ENCODE measurements around the gene DRGX.

The DRGX gene

DNA sequence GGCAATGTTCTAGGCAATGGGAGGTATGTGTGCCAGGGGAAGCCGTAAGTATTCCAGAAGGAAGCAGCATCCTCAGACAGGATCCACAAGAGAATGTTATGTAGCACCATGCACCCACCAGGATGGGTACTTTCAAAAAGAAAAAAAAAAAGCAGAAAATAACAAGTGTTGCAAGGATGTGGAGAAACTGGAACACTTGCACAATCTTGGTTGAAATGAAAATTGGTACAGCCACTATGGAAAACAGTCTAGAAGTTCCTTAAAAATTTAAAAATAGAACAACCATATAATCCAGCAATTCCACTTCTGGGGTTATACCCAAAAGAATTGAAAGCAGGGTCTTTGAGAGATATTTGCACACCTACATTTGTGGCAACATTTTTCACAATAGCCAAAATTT, 76.7 kb downstream of the DRGX start:
- no peak for DNase-seq (ENCODE audit: low read depth, low spot score)
- ChIA-PET POLR2A (no interaction called here), CTCF (no interaction called here)
- no peak overlapping the region for H3K4me3 ChIP-seq (ENCODE audit: low read depth, low read length)
- TF ChIP-seq CTCF (IDR thresholded peaks at IDR 0.05; ENCODE audit: insufficient read depth, low read length, missing control alignments), result no peak

- no peak for TF ChIP-seq CTCF (IDR thresholded peaks at IDR 0.05; ENCODE audit: insufficient read depth, low read length, missing control alignments)
- no peak overlapping the region for H3K4me3 ChIP-seq (ENCODE audit: low read depth, low read length)
- ChIA-PET CTCF (no interaction called here), POLR2A (no interaction called here)
- no peak for DNase-seq (ENCODE audit: low read depth, low spot score)
Observed at GRCh38 chr10:49318755-49319154, 77.1 kb downstream of the DRGX start.

DNA sequence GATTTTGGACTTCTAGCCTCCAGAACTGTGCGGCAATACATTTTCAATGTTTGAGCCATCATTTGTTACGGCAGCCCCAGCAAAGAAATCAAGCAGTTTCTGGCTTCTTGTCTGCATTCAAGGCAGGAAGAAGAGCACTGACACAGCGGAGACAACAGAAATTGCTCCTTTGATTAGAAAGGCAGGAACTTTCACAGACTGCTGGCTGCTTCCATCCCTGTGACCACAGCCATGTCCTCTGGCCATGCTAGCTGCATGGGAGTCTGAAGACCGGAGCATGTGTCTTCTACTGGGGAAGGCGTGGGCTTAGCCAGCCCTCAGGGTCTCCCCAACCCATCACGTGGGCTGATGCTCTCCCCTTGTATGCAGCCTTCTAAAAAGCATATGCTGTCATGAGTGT, 77.9 kb downstream of the DRGX start:
- TF ChIP-seq CTCF (IDR thresholded peaks at IDR 0.05; ENCODE audit: insufficient read depth, low read length, missing control alignments), result no peak
- no peak overlapping the region for H3K4me3 ChIP-seq (ENCODE audit: low read depth, low read length)
- ChIA-PET CTCF (no interaction called here), POLR2A (no interaction called here)
- DNase-seq (ENCODE audit: low read depth, low spot score), result no peak

GRCh38 chr10:49314806-49315205, 81.1 kb downstream of the DRGX start:
- ChIA-PET POLR2A (no interaction called here), CTCF (no interaction called here)
- DNase-seq (ENCODE audit: low read depth, low spot score), result no peak
- no peak for TF ChIP-seq CTCF (IDR thresholded peaks at IDR 0.05; ENCODE audit: insufficient read depth, low read length, missing control alignments)
- H3K4me3 ChIP-seq (ENCODE audit: low read depth, low read length), result no peak overlapping the region
